ENCODE results near the gene ENAH.

The ENAH gene

GRCh38 chr1:225559902-225560301 is 93.0 kb downstream of the ENAH start:
- no peak overlapping the region for H3K4me3 ChIP-seq (ENCODE audit: low read depth, low read length)
- TF ChIP-seq, protein P1, sequence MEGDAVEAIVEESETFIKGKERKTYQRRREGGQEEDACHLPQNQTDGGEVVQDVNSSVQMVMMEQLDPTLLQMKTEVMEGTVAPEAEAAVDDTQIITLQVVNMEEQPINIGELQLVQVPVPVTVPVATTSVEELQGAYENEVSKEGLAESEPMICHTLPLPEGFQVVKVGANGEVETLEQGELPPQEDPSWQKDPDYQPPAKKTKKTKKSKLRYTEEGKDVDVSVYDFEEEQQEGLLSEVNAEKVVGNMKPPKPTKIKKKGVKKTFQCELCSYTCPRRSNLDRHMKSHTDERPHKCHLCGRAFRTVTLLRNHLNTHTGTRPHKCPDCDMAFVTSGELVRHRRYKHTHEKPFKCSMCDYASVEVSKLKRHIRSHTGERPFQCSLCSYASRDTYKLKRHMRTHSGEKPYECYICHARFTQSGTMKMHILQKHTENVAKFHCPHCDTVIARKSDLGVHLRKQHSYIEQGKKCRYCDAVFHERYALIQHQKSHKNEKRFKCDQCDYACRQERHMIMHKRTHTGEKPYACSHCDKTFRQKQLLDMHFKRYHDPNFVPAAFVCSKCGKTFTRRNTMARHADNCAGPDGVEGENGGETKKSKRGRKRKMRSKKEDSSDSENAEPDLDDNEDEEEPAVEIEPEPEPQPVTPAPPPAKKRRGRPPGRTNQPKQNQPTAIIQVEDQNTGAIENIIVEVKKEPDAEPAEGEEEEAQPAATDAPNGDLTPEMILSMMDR (IDR thresholded peaks at IDR 0.05; ENCODE audit: low read depth, low read length, missing control alignments): no peak
- no peak for DNase-seq (ENCODE audit: low read depth)

- TF ChIP-seq, protein P1 (IDR thresholded peaks at IDR 0.05; ENCODE audit: low read depth, low read length, missing control alignments): no peak
- H3K4me3 ChIP-seq (ENCODE audit: low read depth, low read length): no peak overlapping the region
- DNase-seq (ENCODE audit: low read depth): no peak
Measured at GRCh38 chr1:225559326-225559725, 93.6 kb downstream of the ENAH start.

DNA sequence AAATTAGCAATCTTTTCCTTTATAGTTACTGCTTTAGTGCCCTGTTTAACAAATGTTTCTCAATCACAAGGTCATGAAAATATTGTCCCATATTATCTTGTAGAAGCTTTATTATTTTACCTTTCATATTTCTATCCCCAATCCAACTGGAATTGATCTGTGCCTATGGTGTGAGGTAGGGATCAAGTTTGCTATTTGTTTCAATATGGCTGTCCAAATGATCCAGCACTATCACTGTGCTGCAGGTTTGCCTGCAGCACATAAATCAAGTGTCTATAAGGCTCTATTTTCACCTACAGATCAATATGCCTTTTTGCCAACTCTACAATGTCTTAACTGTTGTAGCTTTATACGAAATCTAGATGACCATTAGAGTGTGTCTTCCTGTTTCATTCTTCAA is 96.2 kb downstream of the ENAH start:
- TF ChIP-seq, protein P1 (IDR thresholded peaks at IDR 0.05; ENCODE audit: low read depth, low read length, missing control alignments): no peak
- no peak overlapping the region for H3K4me3 ChIP-seq (ENCODE audit: low read depth, low read length)
- DNase-seq (ENCODE audit: low read depth): no peak

GRCh38 chr1:225555821-225556220 is 97.1 kb downstream of the ENAH start:
- no peak for DNase-seq (ENCODE audit: low read depth)
- TF ChIP-seq, protein P1 (IDR thresholded peaks at IDR 0.05; ENCODE audit: low read depth, low read length, missing control alignments): no peak
- no peak overlapping the region for H3K4me3 ChIP-seq (ENCODE audit: low read depth, low read length)

GRCh38 chr1:225554216-225554812 is 98.6 kb downstream of the ENAH start:
- H3K4me3 ChIP-seq (ENCODE audit: low read depth, low read length): no peak overlapping the region
- TF ChIP-seq, protein P1 (IDR thresholded peaks at IDR 0.05; ENCODE audit: low read depth, low read length, missing control alignments): peak; percentile 50
- no peak for DNase-seq (ENCODE audit: low read depth)

DNA sequence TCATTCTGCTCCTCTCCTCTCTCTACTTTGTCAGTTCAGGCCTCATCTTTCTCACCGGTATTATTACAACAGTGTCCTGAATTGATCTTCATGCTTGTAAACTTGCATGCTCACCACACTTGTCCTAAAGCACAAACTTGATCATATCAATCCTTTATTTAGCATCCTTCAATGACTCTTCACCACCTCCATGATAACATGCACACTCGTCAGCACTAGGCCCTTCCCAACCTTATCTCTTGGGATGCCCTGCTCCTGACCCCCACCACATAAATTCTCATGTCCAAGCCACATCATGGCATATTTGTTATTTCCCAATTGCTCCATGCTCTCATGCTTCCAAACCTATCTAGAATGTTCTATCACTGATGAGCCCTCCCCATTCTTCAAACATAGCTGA is 103.1 kb downstream of the ENAH start:
- DNase-seq (ENCODE audit: low read depth): no peak
- H3K4me3 ChIP-seq (ENCODE audit: low read depth, low read length): no peak overlapping the region
- TF ChIP-seq, protein P1 (IDR thresholded peaks at IDR 0.05; ENCODE audit: low read depth, low read length, missing control alignments): no peak

DNA sequence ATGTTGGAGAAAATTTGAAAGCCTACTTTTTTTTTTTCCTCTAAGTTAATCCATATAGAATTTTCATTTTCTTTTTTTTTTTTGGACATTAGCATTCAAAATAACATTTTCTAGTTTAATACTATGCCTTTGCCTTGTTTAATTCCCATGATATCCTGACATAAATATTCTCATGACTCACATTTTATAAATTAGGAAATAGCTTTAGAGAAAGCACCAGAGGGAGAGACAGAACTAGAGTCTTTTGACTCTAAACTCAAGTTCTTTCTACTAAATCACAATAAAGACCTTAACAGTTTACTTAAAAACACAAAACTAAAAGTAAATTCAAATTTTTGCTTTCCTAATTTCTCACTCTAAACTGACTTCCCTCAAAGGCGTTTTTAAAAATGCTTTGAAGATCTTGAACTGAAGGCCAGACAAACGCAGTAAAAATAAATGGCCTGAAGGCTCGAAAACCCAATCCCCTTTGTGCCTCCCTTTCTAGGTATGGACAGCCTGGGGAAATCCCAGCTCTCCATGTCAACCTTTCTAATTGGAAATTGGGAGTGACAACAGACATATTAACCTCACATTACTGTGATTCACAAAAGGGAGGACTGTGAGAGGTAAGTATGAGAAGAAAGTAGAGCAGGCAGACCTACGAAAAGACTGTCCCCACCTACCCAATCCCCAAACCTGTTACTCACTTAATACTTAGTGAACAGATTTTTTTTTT is 104.6 kb downstream of the ENAH start:
- no peak overlapping the region for H3K4me3 ChIP-seq (ENCODE audit: low read depth, low read length)
- TF ChIP-seq, protein P1 (IDR thresholded peaks at IDR 0.05; ENCODE audit: low read depth, low read length, missing control alignments): no peak
- DNase-seq (ENCODE audit: low read depth): no peak

Measured in GM12864 (cell line).